GM04504 (cell line): ENCODE data around the gene CCL5.

ENCODE experiments used
- DNase-seq: peaks from one replicate; pipeline ENCODE4 v3.0.0-alpha.2; 2012; ENCODE audit warnings: low read depth

The CCL5 gene

DNA sequence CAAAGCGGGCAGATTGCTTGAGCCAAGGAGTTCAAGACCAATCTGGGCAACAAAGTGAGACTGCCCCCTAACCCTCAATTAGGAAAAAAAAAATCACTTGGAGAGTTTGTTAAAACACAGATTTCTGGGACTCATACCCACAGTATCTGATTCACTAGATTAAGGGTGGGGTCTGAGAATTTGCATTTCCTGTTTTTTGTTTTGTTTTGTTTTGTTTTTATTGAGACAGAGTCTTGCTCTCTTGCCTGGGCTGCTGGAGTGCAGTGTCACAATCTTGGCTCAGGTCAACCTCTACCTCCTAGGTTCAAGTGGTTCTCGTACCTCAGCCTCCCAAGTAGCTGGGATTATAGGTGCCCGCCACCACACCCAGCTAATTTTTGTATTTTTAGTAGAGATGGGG lies 12.6 kb downstream of the CCL5 start:
- DNase-seq: no peak

GRCh38 chr17:35866341-35866950 lies 13.7 kb downstream of the CCL5 start:
- DNase-seq: peak; percentile 6

GRCh38 chr17:35865412-35866340 lies 14.5 kb downstream of the CCL5 start:
- peak; percentile 14 for DNase-seq

GRCh38 chr17:35864853-35865252 lies 15.3 kb downstream of the CCL5 start:
- no peak for DNase-seq

DNA sequence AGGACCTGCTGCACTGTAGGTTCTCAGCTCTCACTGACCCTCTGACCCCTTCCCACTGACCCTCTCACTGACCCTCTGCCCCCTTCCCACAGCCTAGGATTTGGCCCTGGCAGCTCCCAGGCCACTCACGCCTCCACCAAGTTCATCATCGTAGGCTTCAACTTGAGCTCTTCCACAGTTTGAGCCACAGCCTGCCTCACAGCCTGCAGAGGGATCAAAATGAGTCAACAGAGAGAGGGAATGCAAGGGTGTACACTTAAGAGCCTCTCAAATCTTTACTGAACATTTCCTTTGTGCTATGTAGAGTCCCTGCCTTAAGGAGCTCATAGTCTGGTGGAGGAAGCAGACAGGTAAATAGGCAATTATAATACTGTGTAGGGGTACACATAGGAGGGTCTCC lies 23.6 kb downstream of the CCL5 start:
- no peak for DNase-seq

GRCh38 chr17:35855965-35856364 lies 24.2 kb downstream of the CCL5 start:
- DNase-seq: no peak

GRCh38 chr17:35849469-35850348 lies 30.5 kb downstream of the CCL5 start:
- DNase-seq: peak; percentile 28

GRCh38 chr17:35847633-35848373 lies 32.4 kb downstream of the CCL5 start:
- no peak for DNase-seq

DNA sequence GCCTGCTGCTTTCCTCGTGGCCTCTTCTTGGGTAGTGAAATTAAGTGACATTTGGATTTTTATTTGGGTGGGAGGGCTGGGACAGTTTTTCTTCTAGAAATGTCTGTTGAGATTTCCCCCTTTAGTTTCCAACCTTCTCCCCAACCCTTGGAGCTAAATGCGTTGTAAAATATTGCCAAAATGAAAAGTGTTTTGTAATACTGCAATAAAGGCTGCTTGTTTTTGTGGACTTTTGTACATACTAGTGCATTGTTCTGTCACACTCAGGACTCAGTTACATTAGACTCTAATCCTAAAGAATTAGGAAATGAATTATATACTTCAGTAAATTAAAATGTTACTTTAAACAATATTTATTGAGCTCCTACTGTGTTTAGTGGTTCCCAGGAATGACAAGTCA lies 33.2 kb downstream of the CCL5 start:
- no peak for DNase-seq

DNA sequence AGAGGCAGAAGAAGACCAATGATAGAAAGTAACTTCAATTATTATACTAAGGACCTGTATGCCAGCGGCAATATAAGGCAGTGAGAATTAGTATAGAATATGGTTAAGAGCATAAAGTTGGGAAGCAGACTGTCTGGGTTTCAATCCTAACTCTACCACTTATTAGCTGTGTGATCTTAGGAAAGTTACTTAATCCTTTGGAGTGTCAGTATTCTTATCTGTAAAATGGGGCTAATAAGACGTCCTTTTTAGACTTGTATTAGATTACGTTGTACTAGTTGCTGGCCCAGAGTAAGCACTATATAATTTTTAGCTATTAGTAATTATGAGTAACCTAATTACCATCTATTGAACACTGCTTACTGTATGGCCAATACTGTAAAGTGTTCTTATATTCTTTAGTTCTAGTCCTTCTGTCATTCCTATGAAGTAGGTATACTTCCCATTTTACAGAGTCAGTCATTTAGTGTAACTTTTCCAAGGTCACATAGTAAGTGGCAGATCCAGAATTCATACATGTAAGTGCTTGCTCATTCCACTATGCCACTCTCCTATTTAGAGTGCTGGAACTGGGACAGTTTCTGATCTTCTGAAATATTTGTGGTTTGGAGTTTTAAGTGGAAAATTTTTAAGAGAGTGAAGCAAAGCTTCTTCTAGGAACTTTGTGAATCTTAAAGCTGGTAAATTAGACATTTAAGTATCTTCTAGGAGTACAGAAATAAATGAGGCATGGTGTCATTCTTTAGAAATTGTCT lies 33.9 kb downstream of the CCL5 start:
- DNase-seq: peak; percentile 11

DNA sequence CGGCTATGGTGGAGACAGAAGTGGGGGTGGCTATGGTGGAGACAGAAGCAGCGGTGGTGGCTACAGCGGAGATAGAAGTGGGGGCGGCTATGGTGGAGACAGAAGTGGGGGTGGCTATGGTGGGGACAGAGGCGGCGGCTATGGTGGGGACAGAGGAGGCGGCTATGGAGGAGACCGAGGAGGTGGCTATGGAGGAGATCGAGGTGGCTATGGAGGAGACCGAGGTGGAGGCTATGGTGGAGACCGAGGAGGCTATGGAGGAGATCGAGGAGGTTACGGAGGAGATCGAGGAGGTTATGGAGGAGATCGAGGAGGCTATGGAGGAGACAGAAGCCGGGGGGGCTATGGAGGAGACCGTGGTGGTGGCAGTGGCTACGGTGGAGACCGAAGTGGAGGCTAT lies 35.6 kb downstream of the CCL5 start:
- DNase-seq: no peak

- no peak for DNase-seq
These were observed 36.5 kb downstream of the CCL5 start for GRCh38 chr17:35843698-35844097.

DNA sequence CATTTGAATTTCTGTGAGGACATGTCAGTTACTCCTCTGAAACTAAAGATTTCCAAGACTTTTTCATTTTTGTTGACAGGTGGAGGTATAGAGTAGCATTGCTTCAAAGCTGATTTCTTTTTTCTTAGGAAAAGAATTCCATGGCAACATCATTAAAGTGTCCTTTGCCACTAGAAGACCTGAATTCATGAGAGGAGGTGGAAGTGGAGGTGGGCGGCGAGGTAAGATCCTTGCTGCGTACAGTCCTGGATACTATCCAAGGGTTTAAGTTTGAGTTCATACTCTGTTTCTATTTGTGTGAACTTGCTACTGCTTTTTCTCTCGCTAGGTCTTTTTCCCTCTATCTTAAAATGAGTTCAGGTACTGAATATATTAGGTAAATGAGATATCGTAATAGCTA lies 37.9 kb downstream of the CCL5 start:
- DNase-seq: no peak

GRCh38 chr17:35841505-35841904 lies 38.7 kb downstream of the CCL5 start:
- DNase-seq: no peak

DNA sequence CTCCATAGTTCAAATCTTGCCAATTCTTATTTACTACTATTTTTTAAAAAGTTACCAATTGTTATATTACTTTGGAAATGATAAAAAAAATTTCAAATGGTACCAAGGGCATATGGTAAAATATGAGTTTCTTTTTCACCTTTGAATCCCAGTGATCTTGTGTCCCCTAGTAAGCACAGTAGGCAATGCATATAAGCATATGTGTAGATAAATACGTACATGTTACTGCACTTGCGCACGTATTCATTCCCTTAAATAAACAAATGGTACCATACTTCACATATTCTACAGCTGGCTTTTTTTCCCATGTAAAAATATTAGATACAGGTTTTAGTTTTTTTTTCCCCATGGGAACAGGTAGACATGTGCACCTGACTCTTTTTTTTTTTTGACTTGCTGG lies 39.1 kb downstream of the CCL5 start:
- DNase-seq: no peak

DNA sequence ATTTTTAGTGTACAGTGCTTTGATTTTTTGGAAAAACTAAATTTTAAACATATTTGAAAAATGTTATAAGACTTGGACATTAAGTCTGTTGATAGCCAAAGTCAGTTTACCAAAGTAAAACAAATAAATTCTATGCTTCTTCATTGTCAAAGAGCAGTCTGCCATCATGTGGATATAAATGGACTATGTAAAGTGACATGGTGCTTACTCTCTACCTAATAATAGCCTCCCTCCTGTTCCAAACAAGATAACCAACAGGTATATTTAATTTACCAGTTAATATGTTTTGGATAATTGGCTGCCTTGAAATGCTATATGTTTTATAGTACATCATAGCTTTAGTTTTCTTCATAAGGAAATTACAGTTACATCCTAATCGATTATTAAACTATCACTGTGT lies 55.0 kb downstream of the CCL5 start:
- no peak for DNase-seq
